ENCODE data around the gene TDRD10.

GRCh38 chr1:154549202-154549770 is 47.3 kb downstream of the TDRD10 start:
- TF ChIP-seq CTCF (IDR thresholded peaks at IDR 0.05) (no peak), POLR2A (IDR thresholded peaks at IDR 0.05) (no peak), POLR2AphosphoS5 (IDR thresholded peaks at IDR 0.05) (no peak), EP300 (IDR thresholded peaks at IDR 0.05) (no peak)
